Skeletal muscle satellite cell (primary cell): Measurements from ENCODE around the gene RALBP1.
"Not testable (repeated sequence)": the region's sequence is repeated elsewhere in the genome, so short reads cannot be mapped to it uniquely, and the experiment has no call there.

Experiments
- H3K27me3 ChIP-seq: 2 replicates; pipeline ENCODE4 v1.7.0; 2013; ENCODE audit warnings: low read length; ENCODE audit not compliant: control insufficient read depth, insufficient read depth
- H3K36me3 ChIP-seq: 2 replicates; pipeline ENCODE4 v1.7.0; 2013; ENCODE audit warnings: mild to moderate bottlenecking, control low read depth, low read length; ENCODE audit not compliant: insufficient read depth
- H3K4me1 ChIP-seq: 2 replicates; pipeline ENCODE4 v1.7.0; 2013; ENCODE audit warnings: low read length; ENCODE audit not compliant: control insufficient read depth, insufficient read depth
- H3K4me2 ChIP-seq: 2 replicates; pipeline ENCODE4 v1.7.0; 2013; ENCODE audit warnings: mild to moderate bottlenecking, low read length
- H3K4me3 ChIP-seq: 2 replicates; pipeline ENCODE4 v1.7.0; 2013; ENCODE audit warnings: low read length
- H3K9ac ChIP-seq: 2 replicates; pipeline ENCODE4 v1.7.0; 2013; ENCODE audit warnings: mild to moderate bottlenecking, low read depth, low read length, moderate library complexity
- H3K9me3 ChIP-seq: replicated peaks from 2 replicates; pipeline ENCODE4 v1.7.0; 2013; ENCODE audit warnings: mild to moderate bottlenecking, control low read depth, low read length

RALBP1 gene

DNA sequence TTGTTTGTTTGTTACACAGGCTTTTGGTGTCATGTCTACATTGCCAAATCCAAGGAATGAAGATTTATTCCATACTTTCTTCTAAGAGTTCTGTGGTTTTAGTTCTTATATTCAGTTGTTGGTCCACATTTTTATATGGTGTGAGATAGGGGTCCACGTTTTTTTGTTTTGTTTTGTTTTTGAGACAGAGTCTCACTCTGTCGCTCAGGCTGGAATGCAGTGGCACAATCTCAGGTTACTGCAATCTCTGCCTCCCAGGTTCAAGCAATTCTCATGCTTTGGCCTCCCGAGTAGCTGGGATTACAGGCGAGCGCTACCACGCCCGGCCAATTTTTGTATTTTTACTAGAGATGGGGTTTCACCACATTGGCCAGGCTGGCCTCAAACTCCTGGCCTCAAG is 8.2 kb downstream of the RALBP1 start:
- H3K4me1 ChIP-seq: no peaks in the 10 kb centered on the region
- H3K9ac ChIP-seq: no peak overlapping the region
- H3K36me3 ChIP-seq: peaks cover 7% of the 10 kb centered on the region
- H3K4me2 ChIP-seq: no peak overlapping the region
- no peaks in the 10 kb centered on the region for H3K27me3 ChIP-seq
- H3K4me3 ChIP-seq: no peak overlapping the region
- H3K9me3 ChIP-seq: no peaks in the 10 kb centered on the region

DNA sequence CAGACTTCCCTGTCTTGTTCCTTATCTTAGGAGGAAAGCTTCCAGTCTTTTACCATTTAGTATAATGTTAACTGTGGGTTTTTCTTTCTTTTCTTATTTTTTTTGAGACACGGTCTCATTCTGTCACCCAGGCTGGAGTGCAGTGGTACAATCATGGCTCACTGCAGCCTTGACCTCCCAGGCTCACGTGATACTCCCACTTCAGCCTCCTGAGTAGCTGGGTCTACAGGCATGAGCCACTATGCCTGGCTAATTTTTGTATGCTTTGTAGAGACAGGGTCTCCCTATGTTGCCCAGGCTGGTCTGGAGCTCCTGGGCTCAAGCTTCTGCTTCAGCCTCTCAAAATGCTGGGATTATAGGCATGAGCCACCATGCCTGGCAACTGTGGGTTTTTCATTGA is 9.5 kb downstream of the RALBP1 start:
- not testable (repeated sequence) for H3K4me2 ChIP-seq, H3K36me3 ChIP-seq, H3K4me1 ChIP-seq, H3K9me3 ChIP-seq, H3K9ac ChIP-seq, H3K27me3 ChIP-seq, H3K4me3 ChIP-seq

DNA sequence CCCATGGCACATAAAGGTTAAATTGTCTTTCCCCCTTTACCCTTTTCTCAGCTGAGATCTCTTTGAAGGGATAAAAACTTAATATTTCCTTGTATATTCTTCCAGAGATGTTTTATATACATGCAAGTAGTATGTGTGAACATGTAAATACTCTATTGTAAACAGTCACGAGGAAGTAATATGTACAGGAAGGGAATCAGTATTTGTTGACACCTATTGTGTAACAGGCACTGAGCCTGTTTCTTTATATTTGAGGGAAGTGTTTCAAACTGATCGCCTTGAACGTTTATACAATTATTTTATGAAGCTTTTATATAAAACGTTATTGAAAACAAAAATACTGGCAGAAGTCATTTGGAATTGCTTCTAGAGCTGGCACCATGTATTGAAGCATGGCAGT is 13.2 kb downstream of the RALBP1 start:
- H3K4me2 ChIP-seq: no peak overlapping the region
- H3K9me3 ChIP-seq: no peaks in the 10 kb centered on the region
- H3K27me3 ChIP-seq: no peaks in the 10 kb centered on the region
- no peak overlapping the region for H3K9ac ChIP-seq
- no peaks in the 10 kb centered on the region for H3K36me3 ChIP-seq
- no peaks in the 10 kb centered on the region for H3K4me1 ChIP-seq
- H3K4me3 ChIP-seq: no peak overlapping the region

DNA sequence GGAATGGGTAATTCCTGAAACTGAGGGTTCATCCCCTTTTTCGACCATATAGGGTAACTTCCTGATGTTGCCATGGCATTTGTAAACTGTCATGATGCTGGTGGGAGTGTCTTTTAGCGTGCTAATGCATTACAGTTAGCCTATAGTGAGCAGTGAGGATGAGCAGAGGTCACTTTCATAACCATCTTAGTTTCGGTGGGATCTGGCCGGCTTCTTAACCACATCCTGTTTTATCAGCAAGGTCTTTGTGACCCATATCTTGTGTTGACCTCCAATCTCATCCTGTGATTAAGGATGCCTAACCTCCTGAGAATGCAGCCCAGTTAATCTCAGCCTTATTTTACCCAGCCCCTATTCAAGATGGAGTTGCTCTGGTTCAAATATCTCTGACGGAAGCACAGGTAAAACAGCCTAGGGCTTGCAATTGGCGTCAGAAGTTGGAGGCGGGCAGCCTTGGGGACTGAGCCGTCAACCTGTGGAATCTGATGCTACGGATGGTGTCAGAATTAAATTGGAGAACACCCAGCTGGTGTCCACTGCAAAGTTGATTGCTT is 19.5 kb downstream of the RALBP1 start:
- no peaks in the 10 kb centered on the region for H3K27me3 ChIP-seq
- peaks cover 4% of the 10 kb centered on the region for H3K36me3 ChIP-seq
- no peak overlapping the region for H3K4me3 ChIP-seq
- H3K9me3 ChIP-seq: no peaks in the 10 kb centered on the region
- no peak overlapping the region for H3K9ac ChIP-seq
- no peak overlapping the region for H3K4me2 ChIP-seq
- peaks cover 5% of the 10 kb centered on the region for H3K4me1 ChIP-seq

DNA sequence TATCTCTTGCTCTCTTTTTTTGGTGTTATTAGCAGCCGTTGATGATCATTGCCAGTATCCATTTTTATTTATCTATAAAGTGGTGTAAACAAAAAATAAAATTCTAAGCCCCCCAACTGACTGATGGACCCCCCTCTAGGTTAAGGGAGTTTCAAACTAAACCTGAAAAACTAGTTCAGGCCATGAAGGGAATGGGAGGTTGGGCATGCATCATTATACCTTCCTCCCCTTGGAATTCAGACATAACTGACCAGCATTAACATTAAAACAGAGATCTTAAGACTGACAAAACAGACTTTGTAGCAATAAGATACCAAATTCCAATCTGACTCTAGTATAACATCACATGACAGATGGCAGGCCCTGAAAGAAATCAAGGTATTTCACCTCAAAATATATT is 20.2 kb downstream of the RALBP1 start:
- Histone ChIP-seq H3K36me3 (peaks cover 4% of the 10 kb centered on the region), H3K4me2 (no peak overlapping the region), H3K4me3 (no peak overlapping the region), H3K9ac (no peak overlapping the region), H3K4me1 (peaks cover 5% of the 10 kb centered on the region), H3K27me3 (no peaks in the 10 kb centered on the region), H3K9me3 (no peaks in the 10 kb centered on the region)

DNA sequence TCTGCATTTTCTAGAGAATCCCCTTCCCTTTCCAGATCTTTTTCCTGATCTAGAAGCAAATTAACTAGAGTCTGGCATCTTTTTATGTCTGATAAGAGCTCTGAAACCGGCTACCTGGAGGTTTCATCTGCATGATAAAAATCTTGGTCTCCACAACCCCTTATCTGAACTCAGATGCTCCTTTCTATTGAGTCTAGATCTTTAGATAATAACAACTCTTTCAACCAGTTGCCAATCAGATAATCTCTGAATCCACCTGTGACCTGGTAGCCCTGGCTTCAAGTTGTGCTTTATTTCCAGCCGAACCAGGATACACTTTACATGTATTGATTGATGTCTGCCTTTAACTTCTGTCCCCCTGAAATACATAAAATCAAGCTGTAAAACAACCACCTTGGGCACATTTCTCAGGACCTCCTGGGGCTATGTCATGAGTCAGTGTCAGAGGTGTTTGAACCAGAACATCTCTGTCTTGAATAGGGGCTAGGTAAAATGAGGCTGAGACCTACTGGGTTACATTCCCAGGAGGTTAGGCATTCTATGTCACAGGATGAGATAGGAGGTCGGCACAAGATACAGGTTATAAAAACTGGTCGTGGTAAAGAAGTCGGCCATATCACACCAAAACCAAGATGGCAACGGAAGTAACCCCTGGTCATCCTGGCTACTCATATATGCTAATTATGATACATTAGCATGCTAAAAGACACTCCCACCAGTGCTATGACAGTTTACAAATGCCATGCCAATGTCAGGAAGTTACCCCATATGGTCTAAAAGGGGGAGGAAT is 20.8 kb downstream of the RALBP1 start:
- Histone ChIP-seq H3K9ac (no peak overlapping the region), H3K9me3 (no peaks in the 10 kb centered on the region), H3K27me3 (no peaks in the 10 kb centered on the region), H3K36me3 (peaks cover 4% of the 10 kb centered on the region), H3K4me2 (no peak overlapping the region), H3K4me3 (no peak overlapping the region), H3K4me1 (peaks cover 5% of the 10 kb centered on the region)

DNA sequence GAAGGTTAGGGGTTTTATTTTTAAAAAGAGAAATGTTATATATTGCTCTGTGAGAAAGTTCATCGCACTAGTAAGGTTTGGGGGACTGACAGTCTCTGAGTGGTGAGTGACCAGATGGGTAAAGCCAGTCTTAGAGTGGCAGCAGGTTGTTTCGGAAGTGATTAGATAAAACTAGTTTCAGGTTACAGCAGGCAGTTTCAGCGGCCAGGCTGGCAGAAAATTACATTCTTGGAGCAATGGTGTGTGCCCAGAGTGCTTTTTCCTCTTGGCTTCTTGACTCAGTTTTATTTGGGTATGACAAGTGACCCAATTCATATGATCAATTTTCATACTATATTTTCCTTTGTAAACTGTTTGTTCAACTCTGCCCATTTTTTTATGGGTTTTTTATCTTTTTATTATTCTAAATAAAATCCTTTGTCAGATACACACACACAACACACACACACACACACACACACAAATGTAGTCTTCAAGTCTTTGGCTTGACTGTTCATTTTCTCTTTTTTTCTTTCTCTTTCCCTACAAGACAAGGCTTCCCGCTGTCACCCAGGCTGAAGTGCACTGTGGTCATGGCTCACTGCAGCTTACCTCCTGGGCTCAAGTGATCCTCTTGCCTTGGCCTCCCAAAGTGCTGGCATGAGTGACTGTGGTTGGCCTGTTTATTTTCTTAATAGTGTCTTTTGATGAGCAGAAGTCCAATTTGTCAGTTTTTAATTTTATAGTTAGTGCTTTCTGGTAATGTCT is 30.9 kb downstream of the RALBP1 start:
- no peaks in the 10 kb centered on the region for H3K27me3 ChIP-seq
- H3K9me3 ChIP-seq: no peaks in the 10 kb centered on the region
- H3K4me3 ChIP-seq: no peak overlapping the region
- no peaks in the 10 kb centered on the region for H3K36me3 ChIP-seq
- no peak overlapping the region for H3K9ac ChIP-seq
- H3K4me2 ChIP-seq: no peak overlapping the region
- peaks cover 4% of the 10 kb centered on the region for H3K4me1 ChIP-seq

DNA sequence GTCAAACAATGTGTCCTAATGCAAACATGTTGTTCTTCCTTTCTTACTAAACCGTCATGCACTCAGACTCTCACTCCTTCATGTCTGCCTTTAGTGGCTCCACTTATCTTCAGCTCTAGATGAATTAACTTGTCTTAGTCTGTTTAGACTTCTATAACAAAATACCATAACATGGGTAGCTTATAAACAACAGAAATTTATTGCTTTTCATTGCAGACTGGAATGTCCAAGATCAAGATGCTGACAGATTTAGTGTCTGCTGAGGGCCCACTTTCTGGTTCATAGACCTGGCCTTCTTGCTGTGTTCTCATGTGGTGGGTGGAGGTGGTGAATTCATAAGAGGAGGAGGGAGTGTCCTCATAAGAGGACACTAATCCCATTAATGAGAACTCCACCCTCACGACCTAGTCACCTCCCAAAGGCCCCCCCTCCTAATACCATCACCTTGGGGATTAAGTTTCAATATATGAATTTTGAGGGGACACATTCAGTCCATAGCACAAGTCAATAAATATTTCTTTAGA is 32.3 kb downstream of the RALBP1 start:
- Histone ChIP-seq H3K36me3 (no peaks in the 10 kb centered on the region), H3K9me3 (no peaks in the 10 kb centered on the region), H3K27me3 (no peaks in the 10 kb centered on the region), H3K4me3 (no peak overlapping the region), H3K4me1 (peaks cover 4% of the 10 kb centered on the region), H3K4me2 (no peak overlapping the region), H3K9ac (no peak overlapping the region)

DNA sequence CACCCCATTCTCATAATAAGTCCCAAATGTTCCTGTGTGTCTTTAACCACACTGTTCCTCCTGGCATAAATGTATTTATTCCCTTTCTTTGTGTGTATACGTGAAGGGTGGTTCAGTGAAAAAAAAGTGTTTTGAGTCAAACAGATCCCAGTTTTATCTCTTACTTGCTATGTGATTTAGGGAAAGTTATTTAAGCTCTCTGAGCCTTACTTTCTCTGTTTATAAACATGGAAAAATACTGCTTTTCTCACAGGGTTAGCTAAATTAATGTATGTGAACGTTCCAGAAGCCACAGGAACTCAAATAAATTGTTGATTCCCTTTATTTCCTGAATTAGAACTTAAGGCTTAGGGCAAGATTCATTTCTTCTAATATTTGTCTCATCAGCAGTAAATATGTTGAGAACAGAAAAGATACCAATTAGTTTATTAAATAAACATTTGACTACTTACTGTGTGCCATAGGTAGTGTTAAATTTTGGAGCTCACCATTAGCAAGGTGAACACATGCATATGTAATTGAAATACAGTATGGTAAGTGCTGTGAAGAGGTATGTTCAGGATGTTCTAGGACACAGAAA is 33.2 kb downstream of the RALBP1 start:
- Histone ChIP-seq H3K4me2 (no peak overlapping the region), H3K9ac (no peak overlapping the region), H3K27me3 (no peaks in the 10 kb centered on the region), H3K4me3 (no peak overlapping the region), H3K36me3 (no peaks in the 10 kb centered on the region), H3K4me1 (peaks cover 6% of the 10 kb centered on the region), H3K9me3 (no peaks in the 10 kb centered on the region)

DNA sequence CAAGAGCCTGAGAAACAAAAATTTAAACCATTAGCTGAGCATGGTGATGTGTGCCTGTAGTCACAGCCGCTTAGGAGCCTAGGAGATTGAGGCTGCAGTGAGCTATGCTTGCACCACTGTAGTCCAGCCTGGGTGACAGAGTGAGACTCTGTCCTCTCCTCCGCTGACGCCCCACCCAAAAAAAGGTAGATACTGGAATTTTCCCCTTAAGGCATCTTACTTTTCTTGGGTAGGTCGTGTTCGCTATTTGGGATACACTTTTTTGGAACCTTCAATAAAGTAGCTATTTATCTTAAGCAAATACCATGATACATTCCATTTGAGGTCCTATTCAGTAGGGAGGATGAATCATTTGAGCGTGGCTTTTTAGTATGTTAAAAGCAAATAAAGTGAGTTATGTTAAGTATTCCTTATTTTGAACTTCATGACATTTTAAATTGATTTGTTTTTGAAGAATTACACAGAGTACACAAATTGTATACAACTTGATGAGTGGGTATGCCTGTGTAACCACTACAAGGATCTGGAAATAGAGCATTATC is 38.7 kb downstream of the RALBP1 start:
- no peaks in the 10 kb centered on the region for H3K36me3 ChIP-seq
- H3K9ac ChIP-seq: no peak overlapping the region
- H3K4me3 ChIP-seq: no peak overlapping the region
- no peaks in the 10 kb centered on the region for H3K9me3 ChIP-seq
- peaks cover 32% of the 10 kb centered on the region for H3K4me1 ChIP-seq
- peak overlapping the region; percentile 65 for H3K4me2 ChIP-seq
- H3K27me3 ChIP-seq: no peaks in the 10 kb centered on the region

DNA sequence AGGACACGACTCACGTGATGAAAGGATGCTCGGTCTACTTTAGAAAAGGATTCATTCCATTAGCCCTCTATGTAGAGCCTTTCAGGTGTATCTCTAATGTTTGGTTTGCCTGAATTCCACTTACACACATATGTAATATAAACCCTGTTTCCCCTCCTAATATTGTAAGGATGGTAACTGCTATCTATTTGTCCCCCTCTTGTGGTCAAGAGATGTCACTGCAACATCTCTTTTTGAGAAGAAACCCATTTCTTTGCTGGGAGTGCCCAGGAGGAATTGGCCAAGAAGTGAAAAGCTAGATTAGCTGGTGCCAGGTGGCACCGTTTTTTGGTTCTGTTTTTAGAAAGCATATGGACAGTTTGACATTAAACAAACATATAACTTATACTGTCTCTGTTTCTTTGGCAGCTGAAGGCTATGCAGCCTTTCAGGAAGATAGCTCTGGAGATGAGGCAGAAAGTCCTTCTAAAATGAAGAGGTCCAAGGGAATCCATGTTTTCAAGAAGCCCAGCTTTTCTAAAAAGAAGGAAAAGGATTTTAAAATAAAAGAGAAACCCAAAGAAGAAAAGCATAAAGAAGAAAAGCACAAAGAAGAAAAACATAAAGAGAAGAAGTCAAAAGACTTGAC is 41.2 kb downstream of the RALBP1 start:
- H3K4me1 ChIP-seq: peaks cover 32% of the 10 kb centered on the region
- no peaks in the 10 kb centered on the region for H3K9me3 ChIP-seq
- H3K4me3 ChIP-seq: no peak overlapping the region
- no peaks in the 10 kb centered on the region for H3K36me3 ChIP-seq
- H3K27me3 ChIP-seq: no peaks in the 10 kb centered on the region
- H3K4me2 ChIP-seq: no peak overlapping the region
- no peak overlapping the region for H3K9ac ChIP-seq
